ENCODE measurements around the gene ARHGAP26. TPM values are rescaled to one million over a fixed set of nuclear protein-coding genes. Genes with fewer than 3 reads are reported as not detected.

Gene ARHGAP26
- polyA plus RNA-seq, 6 donors from 2014 or later = 2.4 to 8.7 (median 4.1) TPM

Other genes starting within 250 kb of the ARHGAP26 start
- not detected for gene FGF1, start 84.3 kb upstream of the ARHGAP26 start, polyA plus RNA-seq (ENCODE audit: low read depth in 6 of 6)

Data from naive B cell (primary cell).